PFSK-1 (cell line): ENCODE measurements around the gene PHF2.

Source experiments
- FOXP2 ChIP-seq: optimal IDR thresholded peaks from 2 replicates; pipeline ENCODE3; 2011; ENCODE audit warnings: borderline replicate concordance, control low read depth, inconsistent platforms; ENCODE audit not compliant: insufficient read depth; ENCODE audit errors: extremely low read length, extremely low read depth
- POLR2AphosphoS5 ChIP-seq: IDR thresholded peaks from 2 replicates; pipeline ENCODE4 v1.6.1; 2012; ENCODE audit warnings: low read depth, mild to moderate bottlenecking, control low read depth, low read length, moderate library complexity
- SIN3A ChIP-seq: IDR thresholded peaks from 2 replicates; pipeline ENCODE4 v1.6.1; 2012; ENCODE audit warnings: mild to moderate bottlenecking, low read length, moderate library complexity, borderline replicate concordance; ENCODE audit not compliant: insufficient read depth
- TAF1 ChIP-seq: IDR thresholded peaks from 2 replicates; pipeline ENCODE4 v1.6.1; 2012; ENCODE audit warnings: low read length, control low read depth, borderline replicate concordance; ENCODE audit not compliant: insufficient read depth
- TF ChIP-seq, protein P1 (sequence below), 2 experiments: IDR thresholded peaks; 2 replicates each; pipeline versions ENCODE4 v1.6.1 to v1.8.0; 2011 to 2012; ENCODE audit warnings: low read depth in 2 of 2, low read length in 2 of 2, control low read depth in 1 of 2, inconsistent platforms in 1 of 2, mild to moderate bottlenecking in 1 of 2, moderate library complexity in 1 of 2; ENCODE audit not compliant: insufficient read depth in 1 of 2

DNA sequence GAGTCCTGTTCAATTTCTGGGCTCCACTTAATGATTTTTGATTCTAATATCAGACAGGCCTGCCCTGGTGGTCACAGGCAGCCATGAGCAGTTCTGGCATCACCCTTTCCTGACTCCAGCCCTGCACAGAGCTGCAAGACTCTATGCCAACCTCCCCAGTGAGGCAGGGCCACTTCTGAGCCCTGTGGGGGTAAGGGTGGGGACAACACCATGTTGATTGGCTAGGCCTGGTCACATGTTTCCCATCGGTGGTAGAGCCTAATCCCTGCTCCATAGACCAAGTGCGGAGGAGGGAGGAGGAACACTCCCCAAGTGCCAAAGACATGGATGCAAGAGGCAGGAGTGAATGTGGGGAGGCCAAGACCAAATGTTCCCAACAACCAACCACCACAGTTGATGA is 134.6 kb downstream of the PHF2 start:
- TF ChIP-seq TAF1 (no peak), POLR2AphosphoS5 (no peak), SIN3A (no peak), FOXP2 (no peak)
- TF ChIP-seq, protein P1, sequence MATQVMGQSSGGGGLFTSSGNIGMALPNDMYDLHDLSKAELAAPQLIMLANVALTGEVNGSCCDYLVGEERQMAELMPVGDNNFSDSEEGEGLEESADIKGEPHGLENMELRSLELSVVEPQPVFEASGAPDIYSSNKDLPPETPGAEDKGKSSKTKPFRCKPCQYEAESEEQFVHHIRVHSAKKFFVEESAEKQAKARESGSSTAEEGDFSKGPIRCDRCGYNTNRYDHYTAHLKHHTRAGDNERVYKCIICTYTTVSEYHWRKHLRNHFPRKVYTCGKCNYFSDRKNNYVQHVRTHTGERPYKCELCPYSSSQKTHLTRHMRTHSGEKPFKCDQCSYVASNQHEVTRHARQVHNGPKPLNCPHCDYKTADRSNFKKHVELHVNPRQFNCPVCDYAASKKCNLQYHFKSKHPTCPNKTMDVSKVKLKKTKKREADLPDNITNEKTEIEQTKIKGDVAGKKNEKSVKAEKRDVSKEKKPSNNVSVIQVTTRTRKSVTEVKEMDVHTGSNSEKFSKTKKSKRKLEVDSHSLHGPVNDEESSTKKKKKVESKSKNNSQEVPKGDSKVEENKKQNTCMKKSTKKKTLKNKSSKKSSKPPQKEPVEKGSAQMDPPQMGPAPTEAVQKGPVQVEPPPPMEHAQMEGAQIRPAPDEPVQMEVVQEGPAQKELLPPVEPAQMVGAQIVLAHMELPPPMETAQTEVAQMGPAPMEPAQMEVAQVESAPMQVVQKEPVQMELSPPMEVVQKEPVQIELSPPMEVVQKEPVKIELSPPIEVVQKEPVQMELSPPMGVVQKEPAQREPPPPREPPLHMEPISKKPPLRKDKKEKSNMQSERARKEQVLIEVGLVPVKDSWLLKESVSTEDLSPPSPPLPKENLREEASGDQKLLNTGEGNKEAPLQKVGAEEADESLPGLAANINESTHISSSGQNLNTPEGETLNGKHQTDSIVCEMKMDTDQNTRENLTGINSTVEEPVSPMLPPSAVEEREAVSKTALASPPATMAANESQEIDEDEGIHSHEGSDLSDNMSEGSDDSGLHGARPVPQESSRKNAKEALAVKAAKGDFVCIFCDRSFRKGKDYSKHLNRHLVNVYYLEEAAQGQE (IDR thresholded peaks at IDR 0.05; ENCODE audit: insufficient read depth in 1 of 2, low read depth in 2 of 2, low read length in 2 of 2): no peak
